HG03280 (cell line): ENCODE results near the gene CARD9.
A peak's percentile ranks its signal among the peaks of the same experiment; 100 is the strongest.
"Not testable (repeated sequence)": the region's sequence is repeated elsewhere in the genome, so short reads cannot be mapped to it uniquely, and the experiment has no call there.

ENCODE experiments used
- ATAC-seq: cut with Tn5 transposase; IDR thresholded peaks from one replicate; pipeline ENCODE4 v1.9.1; 2021; ENCODE audit warnings: mild to moderate bottlenecking, moderate library complexity; ENCODE audit not compliant: unreplicated experiment

CARD9 gene

GRCh38 chr9:136364942-136365774, 8.3 kb downstream of the CARD9 start:
- no peak for ATAC-seq

- ATAC-seq = no peak
Observed at GRCh38 chr9:136363949-136364748, 9.3 kb downstream of the CARD9 start.

- ATAC-seq = peak; percentile 76
Observed at GRCh38 chr9:136363106-136363948, 10.1 kb downstream of the CARD9 start, which contains the start of gene DNLZ. DNLZ (minus strand) TSS chr9:136363744; CDS start chr9:136363714, 30 bp downstream.

- no peak for ATAC-seq
Observed at GRCh38 chr9:136362450-136362784, 11.1 kb downstream of the CARD9 start.

DNA sequence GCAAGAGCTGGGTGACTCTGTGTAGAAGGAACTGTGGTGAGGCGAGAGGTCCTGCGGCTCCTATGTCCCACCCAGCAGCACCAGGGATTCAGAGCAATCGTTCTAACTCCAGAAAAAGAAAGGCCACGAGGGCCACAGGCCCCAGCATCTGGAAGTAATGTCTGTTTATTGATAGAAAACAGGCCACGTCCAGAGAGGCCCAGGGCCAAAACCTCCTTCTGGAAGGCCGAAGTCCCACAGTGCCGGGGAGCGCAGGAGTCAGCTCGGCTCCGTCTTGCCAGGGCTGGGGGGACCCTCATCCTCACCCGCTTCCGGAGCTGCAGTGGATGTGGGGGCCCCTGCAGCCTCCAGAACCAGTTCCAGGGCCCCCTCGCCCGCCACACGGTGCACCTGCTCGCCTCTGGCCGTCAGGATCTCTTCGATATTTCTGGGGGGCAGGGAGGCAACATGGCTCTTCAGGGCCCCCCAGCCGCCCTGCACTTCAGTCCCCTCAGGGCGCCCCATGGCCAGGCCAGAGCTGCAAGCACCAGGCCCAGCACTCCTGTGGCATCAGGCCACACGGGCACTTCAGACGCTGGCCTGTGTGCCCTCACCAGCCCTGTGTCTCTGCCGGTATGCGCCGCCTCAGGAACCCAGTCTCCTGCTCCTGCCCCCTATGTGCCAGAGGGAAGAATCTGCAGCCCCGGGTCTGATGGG, 11.6 kb downstream of the CARD9 start:
- no peak for ATAC-seq

GRCh38 chr9:136361047-136361753, 12.3 kb downstream of the CARD9 start:
- no peak for ATAC-seq

DNA sequence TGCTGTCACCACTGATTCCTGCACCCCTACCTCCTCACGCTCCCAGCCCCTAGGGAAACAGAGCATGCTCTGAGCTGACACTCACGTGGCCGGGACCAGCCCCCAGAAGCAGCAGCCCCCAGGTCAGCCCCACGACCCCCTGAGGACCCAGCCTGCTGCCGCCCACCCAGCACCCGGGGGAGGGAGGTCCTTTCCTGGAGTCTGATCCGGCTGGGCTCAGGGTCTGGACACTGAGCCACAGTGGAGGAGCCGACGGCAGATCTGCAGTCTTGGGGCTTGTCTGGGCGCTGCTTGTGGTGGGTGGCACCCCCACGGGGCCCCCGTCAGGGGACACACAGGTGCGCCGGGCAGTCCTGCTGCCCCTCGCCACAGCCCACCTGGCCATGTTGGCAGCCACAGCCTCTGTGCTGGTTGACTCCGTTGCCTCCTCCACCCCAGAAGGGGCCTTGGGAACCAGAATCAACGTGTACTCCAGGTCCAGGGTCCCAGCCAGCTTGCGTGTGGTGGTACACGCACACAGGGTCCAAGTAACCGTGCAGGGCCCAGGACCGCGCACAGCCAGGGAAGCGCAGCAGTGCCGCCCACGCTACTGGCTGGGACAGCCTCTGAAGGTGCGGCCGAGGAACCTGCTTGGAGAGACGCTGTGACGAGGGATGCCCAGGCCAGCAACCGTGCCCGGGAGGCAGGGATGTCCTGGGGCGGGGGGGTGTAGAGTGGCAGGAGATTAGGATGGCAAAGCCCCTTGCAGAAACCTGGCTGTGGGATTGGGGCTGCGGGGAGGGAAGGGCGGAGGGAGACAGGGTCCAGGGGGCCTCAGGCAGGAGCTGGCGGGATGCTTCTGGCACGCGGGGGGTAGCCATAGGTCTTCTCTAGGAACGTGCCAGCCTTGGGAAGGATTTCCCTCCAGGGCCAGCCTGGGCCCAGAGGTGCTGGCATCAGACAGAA, 13.4 kb downstream of the CARD9 start:
- no peak for ATAC-seq

- ATAC-seq = no peak
Observed at GRCh38 chr9:136358888-136359287, 14.6 kb downstream of the CARD9 start.

DNA sequence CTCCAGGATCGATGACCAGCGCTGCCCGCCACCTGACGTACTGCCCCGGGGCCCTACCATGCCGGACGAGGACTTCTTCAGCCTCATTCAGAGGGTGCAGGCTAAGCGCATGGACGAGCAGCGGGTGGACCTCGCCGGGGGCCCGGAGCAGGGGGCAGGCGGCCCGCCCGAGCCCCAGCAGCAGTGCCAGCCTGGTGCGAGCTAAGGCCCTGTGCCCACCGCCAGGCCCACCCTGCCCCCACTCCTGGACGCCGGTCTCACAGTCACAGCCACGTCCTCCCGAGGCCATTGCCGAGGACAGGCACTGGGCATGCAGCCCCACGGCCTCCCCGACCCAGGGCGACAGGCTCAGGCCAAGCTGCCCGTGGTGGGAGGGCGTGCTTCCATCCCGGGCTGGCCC, 15.5 kb downstream of the CARD9 start:
- ATAC-seq = no peak

- ATAC-seq = no peak
Observed at GRCh38 chr9:136357202-136357725, 16.2 kb downstream of the CARD9 start.

DNA sequence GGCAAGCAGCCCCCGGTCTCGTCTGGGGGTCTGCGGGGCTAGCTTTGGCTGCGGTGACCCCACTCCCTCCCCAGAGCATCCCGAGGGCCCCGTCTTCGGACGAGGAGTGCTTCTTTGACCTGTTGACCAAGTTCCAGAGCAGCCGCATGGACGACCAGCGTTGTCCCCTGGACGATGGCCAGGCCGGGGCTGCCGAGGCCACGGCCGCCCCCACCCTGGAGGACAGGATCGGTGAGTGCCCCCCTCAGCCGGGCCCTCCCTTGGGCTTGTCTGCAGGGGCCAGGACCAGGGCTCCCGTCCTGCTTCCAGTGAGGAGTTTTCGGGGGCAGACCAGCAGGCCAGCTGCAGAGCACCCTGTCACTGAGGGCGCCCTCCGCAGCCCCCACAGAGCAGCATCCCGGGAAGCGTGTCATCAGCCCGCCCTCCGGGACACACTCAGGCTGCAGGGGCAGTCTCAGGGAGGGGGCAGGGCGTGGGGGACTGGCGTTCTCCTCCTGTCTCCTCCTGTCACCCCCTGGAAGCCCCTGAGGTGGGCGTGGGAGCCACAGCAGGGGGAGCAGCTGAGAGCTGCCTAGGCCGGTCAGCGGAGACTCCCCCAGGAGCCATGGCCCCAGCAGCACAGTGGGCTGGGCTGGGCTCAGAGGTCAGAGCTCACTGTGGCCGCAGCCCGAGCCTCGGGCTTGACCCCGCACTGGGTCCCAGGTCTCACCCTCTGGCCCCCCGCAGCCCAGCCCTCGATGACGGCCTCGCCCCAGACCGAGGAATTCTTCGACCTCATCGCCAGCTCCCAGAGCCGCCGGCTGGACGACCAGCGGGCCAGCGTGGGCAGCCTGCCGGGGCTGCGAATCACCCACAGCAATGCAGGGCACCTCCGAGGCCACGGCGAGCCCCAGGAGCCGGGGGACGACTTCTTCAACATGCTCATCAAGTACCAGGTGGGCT, 17.6 kb downstream of the CARD9 start:
- no peak for ATAC-seq

DNA sequence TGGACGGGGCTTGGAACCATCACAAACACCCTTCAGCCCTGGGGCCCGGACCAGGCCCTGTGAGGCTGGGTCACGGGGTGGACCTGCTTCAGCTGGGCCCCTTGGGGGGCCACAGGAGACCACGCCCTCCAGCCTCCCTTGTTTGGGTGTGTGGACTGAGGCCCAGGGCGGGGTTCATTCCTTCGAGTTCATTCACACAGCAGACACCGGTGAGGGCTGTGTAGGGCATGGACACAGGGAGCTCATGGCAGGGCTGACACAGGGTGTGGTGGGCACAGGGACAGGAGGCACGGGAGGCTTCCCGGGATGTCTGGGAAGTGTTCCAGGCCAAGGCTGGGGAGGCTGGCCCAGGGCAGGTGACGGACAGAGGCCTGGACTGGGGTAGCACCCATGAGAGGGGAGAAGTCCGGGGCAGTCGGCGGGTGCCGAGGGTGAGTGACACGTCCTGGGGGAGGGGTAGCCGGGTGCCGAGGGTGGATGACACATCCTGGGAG, 18.8 kb downstream of the CARD9 start:
- no peak for ATAC-seq

DNA sequence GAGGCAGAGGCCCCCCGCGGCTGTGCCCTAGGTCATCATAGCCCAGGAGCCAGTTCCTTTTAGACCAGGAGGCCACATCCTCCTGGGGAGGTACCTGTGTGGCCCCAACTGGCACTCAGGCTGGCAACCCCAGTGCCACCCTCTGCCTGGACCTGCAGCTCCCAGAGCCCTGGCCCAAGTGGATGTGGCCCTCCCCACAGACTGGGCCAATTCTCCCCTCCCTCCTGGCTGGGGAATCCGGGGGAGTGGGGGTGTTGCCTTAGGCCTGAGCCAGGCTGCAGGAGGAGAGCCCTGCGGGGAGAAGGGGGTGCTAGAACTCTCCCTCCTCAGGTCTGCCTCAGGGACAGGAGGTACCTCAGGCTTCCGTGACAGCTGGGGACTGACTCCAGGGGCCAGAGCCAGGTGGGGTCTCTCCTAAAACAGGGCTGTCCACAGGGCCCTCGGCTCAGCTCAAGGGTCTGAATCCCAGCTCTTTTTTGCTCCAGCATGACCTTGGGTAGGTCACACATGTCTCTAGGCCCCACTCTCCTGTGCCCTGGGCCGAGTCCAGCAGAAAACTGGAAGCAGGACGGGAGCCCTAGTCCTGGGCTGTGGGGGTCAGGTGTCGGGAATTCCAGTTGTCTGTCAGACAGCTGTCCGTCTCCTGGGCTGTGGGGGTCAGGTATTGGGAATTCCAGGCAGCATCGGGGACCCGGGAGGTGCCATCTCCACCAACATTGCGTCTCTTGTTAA, 19.5 kb downstream of the CARD9 start:
- ATAC-seq = no peak

DNA sequence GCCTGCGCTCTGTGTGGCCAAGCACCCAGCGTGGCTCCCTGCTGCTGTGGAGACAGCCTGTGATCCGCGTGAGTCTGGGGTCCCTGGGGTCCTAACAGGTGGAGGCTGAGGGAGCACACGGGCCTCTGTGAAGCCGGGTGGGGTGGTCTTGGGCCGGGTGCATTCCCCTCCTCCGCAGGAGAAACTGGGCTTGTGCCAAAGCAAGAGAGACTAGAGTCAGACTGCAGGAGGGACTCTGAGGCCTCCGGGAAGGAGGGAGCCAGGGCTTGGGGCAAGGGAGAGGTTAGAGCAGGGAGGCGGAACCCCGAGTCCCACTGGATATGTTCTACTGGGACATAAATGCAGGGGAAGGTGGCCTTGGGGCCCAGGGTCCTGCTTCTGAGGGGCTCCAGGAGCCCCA, 20.4 kb downstream of the CARD9 start:
- ATAC-seq = no peak

GRCh38 chr9:136352682-136353081, 20.8 kb downstream of the CARD9 start:
- no peak for ATAC-seq

DNA sequence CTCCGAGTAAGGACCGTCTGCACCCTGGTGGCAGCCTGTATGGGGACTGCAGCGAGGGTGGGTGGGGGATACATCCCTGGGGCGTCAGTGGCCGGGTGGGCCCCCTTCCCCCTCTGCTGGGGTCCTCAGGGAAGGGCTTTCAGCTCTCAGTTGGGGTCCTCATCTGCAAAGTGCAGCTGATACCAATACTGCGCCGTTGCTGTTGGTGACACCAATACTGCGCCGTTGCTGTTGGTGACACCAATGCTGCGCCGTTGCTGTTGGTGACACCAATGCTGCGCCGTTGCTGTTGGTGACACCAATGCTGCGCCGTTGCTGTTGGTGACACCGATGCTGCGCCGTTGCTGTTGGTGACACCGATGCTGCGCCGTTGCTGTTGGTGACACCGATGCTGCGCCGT, 21.6 kb downstream of the CARD9 start:
- ATAC-seq = not testable (repeated sequence)
